Tibial nerve (tissue), 4 donors: ENCODE measurements around the gene CST1. TPM values are rescaled to one million over a fixed set of nuclear protein-coding genes. Genes with fewer than 3 reads are reported as not detected.
"Not testable (repeated sequence)": the region's sequence is repeated elsewhere in the genome, so short reads cannot be mapped to it uniquely, and the experiment has no call there.

ENCODE experiments used
- DNase-seq, 2 donors: peaks; one replicate each; pipeline ENCODE4 v3.0.0-alpha.2; 2019; ENCODE audit warnings: low spot score in 2 of 2
- H3K27ac ChIP-seq, 4 donors: fragments of 200-600 bp; sonication (generic) in 3 of 4; one replicate each; pipeline ENCODE4 v1.5.1; 2017 to 2019; ENCODE audit warnings: mild to moderate bottlenecking in 1 of 4
- H3K27me3 ChIP-seq, 2 donors: fragments of 200-600 bp; sonication (generic) in 1 of 2; one replicate each; pipeline versions ENCODE4 v1.5.1 to v1.6.0; 2017 to 2019
- H3K36me3 ChIP-seq, 3 donors: fragments of 200-600 bp; sonication (generic); one replicate each; pipeline ENCODE4 v1.5.1; 2018 to 2019
- H3K4me1 ChIP-seq, 4 donors: fragments of 200-600 bp; sonication (generic) in 3 of 4; one replicate each; pipeline ENCODE4 v1.5.1; 2017 to 2019
- H3K4me3 ChIP-seq, 4 donors: fragments of 200-600 bp; sonication (generic) in 3 of 4; one replicate each; pipeline ENCODE4 v1.5.1; 2017 to 2019; ENCODE audit warnings: mild to moderate bottlenecking in 1 of 4, moderate library complexity in 1 of 4
- H3K9me3 ChIP-seq, 4 donors: fragments of 200-600 bp; sonication (generic) in 3 of 4; one replicate each; pipeline ENCODE4 v1.5.1; 2017 to 2019
- EP300 ChIP-seq, 2 donors: sonication (generic); formaldehyde crosslinking; IDR thresholded peaks; one replicate each; pipeline ENCODE4 v1.6.1; 2017; ENCODE audit warnings: antibody characterized with exemption in 2 of 2, mild to moderate bottlenecking in 1 of 2
- POLR2A ChIP-seq, 2 donors: fragments of 450-650 bp; IDR thresholded peaks; one replicate each; pipeline ENCODE4 v1.6.1; 2017; ENCODE audit warnings: antibody characterized with exemption in 2 of 2, mild to moderate bottlenecking in 2 of 2, moderate library complexity in 2 of 2
- WGBS, 2 donors: methylation state at CpG; one replicate each; pipeline ENCODE4 v1.1.5; 2018; 5-methylcytosine and 5-hydroxymethylcytosine counted together
- total RNA-seq, 4 donors: library from RNA; depleted of rRNA; stranded (reverse); fragments of >200 nt; gene quantifications; one replicate each; pipeline ENCODE4 v1.1.0, GENCODE V29; 2016
- TF ChIP-seq, protein P1 (sequence below), 5 experiments: fragments of 200-600 bp in 3 of 5; fragments of 450-650 bp in 2 of 5; sonication (generic) in 3 of 5; IDR thresholded peaks; one replicate each; pipeline ENCODE4 v1.5.1; 2016 to 2019; ENCODE audit warnings: antibody characterized with exemption in 5 of 5, mild to moderate bottlenecking in 3 of 5, moderate library complexity in 2 of 5

CST1 gene
- total RNA-seq, 4 donors from 2014 or later: 2.2 to 11.0 (median 3.3) TPM; not detected in 1

DNA sequence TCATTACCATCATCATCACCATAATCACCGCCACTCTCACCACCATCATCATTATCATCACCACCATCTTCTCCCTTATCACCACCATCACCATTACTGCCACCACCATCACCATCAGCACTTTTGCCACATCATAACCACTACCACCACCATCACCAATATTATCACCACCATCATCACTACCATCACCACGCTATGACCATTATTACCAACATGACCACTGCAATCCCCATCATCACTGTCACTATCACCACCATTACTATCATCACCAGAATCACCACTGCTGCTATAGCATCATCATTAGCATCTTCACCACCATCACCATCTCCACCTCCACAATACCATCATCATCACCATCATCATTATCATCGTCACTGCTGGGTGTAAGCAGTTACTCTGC lies 25.6 kb downstream of the CST1 start:
- H3K4me1 ChIP-seq: no peaks in the 10 kb centered on the region
- WGBS, 2 donors: 94% methylated on average over 3 of the region's 3 CpGs
- no peaks in the 10 kb centered on the region for H3K27me3 ChIP-seq
- H3K9me3 ChIP-seq: no peaks in the 10 kb centered on the region
- H3K36me3 ChIP-seq: no peaks in the 10 kb centered on the region
- no peak overlapping the region for H3K4me3 ChIP-seq
- TF ChIP-seq, protein P1, sequence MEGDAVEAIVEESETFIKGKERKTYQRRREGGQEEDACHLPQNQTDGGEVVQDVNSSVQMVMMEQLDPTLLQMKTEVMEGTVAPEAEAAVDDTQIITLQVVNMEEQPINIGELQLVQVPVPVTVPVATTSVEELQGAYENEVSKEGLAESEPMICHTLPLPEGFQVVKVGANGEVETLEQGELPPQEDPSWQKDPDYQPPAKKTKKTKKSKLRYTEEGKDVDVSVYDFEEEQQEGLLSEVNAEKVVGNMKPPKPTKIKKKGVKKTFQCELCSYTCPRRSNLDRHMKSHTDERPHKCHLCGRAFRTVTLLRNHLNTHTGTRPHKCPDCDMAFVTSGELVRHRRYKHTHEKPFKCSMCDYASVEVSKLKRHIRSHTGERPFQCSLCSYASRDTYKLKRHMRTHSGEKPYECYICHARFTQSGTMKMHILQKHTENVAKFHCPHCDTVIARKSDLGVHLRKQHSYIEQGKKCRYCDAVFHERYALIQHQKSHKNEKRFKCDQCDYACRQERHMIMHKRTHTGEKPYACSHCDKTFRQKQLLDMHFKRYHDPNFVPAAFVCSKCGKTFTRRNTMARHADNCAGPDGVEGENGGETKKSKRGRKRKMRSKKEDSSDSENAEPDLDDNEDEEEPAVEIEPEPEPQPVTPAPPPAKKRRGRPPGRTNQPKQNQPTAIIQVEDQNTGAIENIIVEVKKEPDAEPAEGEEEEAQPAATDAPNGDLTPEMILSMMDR (IDR thresholded peaks at IDR 0.05): no peak
- TF ChIP-seq POLR2A (IDR thresholded peaks at IDR 0.05): no peak
- TF ChIP-seq EP300 (IDR thresholded peaks at IDR 0.05): no peak
- DNase-seq: no peak
- H3K27ac ChIP-seq: no peak overlapping the region

DNA sequence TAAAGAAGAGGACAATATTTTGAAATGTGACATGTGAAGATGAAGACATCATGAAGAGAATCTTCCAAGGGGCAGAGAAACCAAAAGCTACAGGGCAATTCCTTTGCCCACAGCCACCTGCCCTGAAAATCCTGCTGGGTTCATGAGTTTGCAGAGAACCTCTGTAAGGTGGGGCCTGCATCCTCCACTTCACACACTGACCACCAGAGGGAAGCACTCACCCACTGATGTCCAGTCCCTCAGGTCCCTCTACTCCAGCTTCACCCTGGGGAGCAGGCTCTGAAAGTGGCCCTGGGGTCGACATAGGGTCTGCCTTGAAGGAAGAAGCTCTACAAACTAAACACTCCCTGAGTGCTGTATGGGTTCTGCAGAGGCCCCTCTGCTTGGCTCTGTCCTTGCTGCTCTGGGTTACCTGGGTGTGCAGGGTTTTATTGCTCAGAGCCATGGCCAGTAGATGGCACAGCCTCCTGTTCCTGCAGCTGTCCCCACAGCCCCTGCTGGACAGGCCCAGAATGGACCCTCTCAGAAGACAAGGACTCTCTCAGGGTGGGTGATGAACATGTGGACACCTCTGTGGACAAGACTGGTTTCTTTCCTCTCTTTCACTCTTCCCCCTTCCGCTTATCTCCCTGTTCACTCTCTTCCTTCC lies 27.0 kb downstream of the CST1 start:
- H3K27ac ChIP-seq, H3K27me3 ChIP-seq, H3K4me1 ChIP-seq, H3K36me3 ChIP-seq, H3K9me3 ChIP-seq, H3K4me3 ChIP-seq: not testable (repeated sequence)
- TF ChIP-seq, protein P1 (IDR thresholded peaks at IDR 0.05): peak in 3 of 5 experiments; percentile 9 to 37 (median 24)
- 47 to 97% methylated on average over 1 to 2 of the region's 2 CpGs for WGBS, 2 donors
- DNase-seq: peak; percentile 16 to 32

DNA sequence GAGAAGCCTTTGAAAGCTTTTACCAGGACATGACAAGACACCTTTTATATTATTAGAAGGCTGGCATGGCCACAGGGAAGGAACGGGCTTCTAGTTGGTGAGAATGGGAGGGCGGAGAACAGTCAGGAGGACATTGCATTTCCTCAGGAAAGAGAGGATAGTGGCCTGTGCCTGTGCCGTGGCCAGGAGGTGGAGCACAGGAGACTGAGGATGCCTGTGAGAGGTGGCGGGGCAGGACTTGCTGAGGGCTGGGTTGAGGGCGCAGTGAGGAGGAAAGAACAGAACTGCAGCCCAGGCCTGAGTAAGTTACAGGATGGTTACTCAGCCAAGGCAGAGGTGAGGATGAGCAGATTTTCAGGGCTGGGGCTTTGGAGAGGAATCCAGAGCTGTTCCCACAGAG lies 27.9 kb downstream of the CST1 start:
- H3K4me1 ChIP-seq, H3K27me3 ChIP-seq, H3K36me3 ChIP-seq, H3K4me3 ChIP-seq, H3K9me3 ChIP-seq, H3K27ac ChIP-seq, DNase-seq: not testable (repeated sequence)
- 73 to 75% methylated on average over 5 of the region's 5 CpGs for WGBS, 2 donors

DNA sequence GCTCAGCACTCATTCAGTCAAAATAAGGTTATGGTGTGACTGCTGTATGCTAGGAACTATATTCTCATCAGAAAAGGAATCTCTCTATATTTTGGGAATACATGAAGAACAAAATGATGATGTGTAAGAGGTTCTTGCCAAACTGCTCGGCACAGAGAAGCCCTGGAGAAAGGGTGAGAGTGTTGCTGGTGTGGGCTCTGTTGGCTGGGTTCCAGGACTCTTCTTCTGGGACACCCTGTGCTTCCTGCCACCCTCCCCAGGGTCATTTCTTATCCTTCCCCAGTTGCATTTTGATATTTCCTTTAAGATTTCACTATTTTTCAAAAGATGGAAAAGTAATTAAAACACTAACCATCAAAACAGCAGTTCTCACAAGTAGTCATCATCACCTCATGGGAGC lies 28.8 kb downstream of the CST1 start:
- no peak overlapping the region for H3K4me3 ChIP-seq
- H3K27ac ChIP-seq: no peak overlapping the region
- no peaks in the 10 kb centered on the region for H3K27me3 ChIP-seq
- H3K36me3 ChIP-seq: no peaks in the 10 kb centered on the region
- no peaks in the 10 kb centered on the region for H3K4me1 ChIP-seq
- DNase-seq: no peak
- whole genome bisulfite sequencing, 2 donors: 14 to 26% methylated on average over 1 of the region's 1 CpG
- TF ChIP-seq EP300 (IDR thresholded peaks at IDR 0.05) (no peak), POLR2A (IDR thresholded peaks at IDR 0.05) (no peak)
- TF ChIP-seq, protein P1 (IDR thresholded peaks at IDR 0.05): no peak
- no peaks in the 10 kb centered on the region for H3K9me3 ChIP-seq

DNA sequence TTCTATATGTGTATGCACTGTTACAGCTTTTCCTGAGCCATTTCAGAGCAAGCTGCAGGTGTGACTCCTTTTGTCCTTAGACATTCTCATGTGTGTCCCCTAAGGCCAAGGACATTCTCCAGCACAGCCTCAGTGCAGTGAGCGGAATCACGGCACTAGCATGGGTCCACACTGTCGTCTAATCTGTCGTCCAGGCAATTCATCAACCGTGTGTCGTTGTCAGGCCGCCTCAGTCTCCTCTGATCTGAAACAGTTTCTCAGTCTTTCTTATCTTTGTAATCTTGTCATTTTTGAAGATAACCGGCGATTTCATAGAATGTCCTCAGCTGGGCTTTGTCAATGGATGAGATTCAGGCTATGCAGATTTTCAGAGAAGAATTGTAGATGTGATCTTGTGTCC lies 31.4 kb downstream of the CST1 start:
- H3K4me1 ChIP-seq, H3K27ac ChIP-seq, H3K27me3 ChIP-seq, H3K4me3 ChIP-seq, H3K36me3 ChIP-seq, H3K9me3 ChIP-seq, DNase-seq: not testable (repeated sequence)
- WGBS, 2 donors: 79 to 82% methylated on average over 9 of the region's 9 CpGs

DNA sequence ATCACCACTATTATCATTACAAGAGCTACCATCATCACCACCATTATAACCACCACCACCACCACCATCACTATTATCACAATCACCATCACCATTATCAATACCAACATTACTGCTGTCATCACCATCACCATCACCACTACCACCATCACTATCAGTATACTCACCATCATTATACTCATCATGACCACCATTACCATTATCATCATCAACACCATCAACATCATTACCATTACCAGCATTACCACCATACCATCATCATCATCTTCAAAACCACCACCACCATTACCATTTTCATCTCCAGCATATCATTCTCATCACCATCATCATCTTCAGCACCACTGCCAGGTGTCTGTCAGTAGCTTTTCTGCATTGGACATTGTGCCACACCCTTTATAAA lies 39.0 kb downstream of the CST1 start:
- not testable (repeated sequence) for H3K36me3 ChIP-seq, H3K27ac ChIP-seq, H3K27me3 ChIP-seq, H3K9me3 ChIP-seq, DNase-seq, H3K4me3 ChIP-seq, H3K4me1 ChIP-seq

DNA sequence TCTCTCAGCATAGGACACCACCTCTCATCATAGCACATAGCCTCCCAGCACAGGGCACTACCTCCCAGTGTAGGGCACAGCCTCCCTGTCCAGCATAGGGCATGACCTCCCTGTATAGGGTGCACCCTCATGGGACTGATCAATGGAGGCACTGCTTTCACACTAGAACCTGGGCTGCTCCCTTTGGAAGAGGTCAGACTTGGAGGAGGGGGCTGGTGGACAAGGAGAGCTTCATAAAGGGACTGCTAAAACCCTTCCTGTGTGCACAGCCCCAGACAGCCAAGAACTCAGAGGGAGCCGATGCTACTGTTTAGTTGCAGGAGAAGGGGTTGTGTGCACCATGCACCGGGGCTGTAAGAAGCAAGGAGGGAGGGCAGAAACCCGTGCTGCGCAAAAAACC lies 40.0 kb downstream of the CST1 start:
- no peaks in the 10 kb centered on the region for H3K27me3 ChIP-seq
- H3K4me3 ChIP-seq: no peak overlapping the region
- TF ChIP-seq, protein P1 (IDR thresholded peaks at IDR 0.05): no peak
- no peak for TF ChIP-seq POLR2A (IDR thresholded peaks at IDR 0.05)
- no peak for TF ChIP-seq EP300 (IDR thresholded peaks at IDR 0.05)
- 84 to 98% methylated on average over 4 of the region's 4 CpGs for WGBS, 2 donors
- no peak overlapping the region for H3K27ac ChIP-seq
- no peaks in the 10 kb centered on the region for H3K9me3 ChIP-seq
- no peak for DNase-seq
- H3K4me1 ChIP-seq: no peaks in the 10 kb centered on the region
- no peaks in the 10 kb centered on the region for H3K36me3 ChIP-seq
